Measurements from ENCODE around the gene USP17L29. TPM values are rescaled to one million over a fixed set of nuclear protein-coding genes. Genes with fewer than 3 reads are reported as not detected.
"Not testable (repeated sequence)": the region's sequence is repeated elsewhere in the genome, so short reads cannot be mapped to it uniquely, and the experiment has no call there.

The USP17L29 gene, protein sequence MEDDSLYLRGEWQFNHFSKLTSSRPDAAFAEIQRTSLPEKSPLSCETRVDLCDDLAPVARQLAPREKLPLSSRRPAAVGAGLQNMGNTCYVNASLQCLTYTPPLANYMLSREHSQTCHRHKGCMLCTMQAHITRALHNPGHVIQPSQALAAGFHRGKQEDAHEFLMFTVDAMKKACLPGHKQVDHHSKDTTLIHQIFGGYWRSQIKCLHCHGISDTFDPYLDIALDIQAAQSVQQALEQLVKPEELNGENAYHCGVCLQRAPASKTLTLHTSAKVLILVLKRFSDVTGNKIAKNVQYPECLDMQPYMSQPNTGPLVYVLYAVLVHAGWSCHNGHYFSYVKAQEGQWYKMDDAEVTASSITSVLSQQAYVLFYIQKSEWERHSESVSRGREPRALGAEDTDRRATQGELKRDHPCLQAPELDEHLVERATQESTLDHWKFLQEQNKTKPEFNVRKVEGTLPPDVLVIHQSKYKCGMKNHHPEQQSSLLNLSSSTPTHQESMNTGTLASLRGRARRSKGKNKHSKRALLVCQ
- not detected in 2 replicates for polyA plus RNA-seq (2011; rRNA removed)
- polyA minus RNA-seq (2011; rRNA and poly(A)+ RNA removed): not detected in 2 replicates

DNA sequence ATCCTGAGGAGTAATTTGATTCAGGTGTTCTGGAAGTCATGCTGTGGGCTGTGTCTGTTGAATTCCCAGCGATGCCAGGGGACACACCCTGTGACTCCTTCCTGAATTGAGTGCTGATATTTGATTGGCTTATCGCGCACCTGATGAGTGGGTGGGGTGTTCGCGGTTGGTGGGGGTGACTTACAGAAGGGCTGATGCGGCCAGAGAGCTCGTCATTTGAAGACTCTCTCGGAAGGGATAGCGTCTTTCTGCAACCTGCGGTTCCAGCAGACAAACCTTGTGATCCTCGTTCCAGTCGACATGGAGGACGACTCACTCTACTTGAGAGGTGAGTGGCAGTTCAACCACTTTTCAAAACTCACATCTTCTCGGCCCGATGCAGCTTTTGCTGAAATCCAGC is at the start of gene USP17L29:
Gene USP17L29, plus strand, starts transcription at position 301 of the 400 bp plus-strand sequence. Its CDS starts 0 bp downstream, at position 301.
- DNase-seq (ENCODE audit: low read depth); CTCF ChIA-PET; H3K4me3 ChIP-seq (ENCODE audit: low read depth, low read length); H3K27me3 ChIP-seq (ENCODE audit: control insufficient read depth, insufficient read depth, low read length); H3K36me3 ChIP-seq (ENCODE audit: control insufficient read depth, insufficient read depth, low read length); POLR2A ChIA-PET: not testable (repeated sequence)

DNA sequence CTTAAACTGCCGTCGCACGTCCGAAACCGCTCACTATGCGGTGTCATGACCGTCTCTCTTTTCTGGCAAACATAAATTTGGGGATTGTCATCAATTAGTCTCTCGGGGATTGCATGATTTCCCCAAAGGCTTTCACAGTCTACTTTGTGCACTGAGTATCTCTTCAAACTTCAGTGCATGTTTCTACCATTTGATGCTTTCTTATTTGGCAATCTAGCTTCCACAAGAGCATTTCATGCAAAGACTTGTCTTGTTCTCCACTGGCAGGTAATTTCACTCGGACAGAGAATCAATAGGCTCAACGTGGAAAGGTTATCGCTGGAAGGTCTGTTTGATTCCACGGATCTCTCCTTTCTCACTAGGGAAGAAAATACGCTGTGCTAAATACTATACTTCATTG is 29.2 kb upstream of the USP17L29 start:
- H3K36me3 ChIP-seq (ENCODE audit: control insufficient read depth, insufficient read depth, low read length); CTCF ChIA-PET; POLR2A ChIA-PET; H3K4me3 ChIP-seq (ENCODE audit: low read depth, low read length); DNase-seq (ENCODE audit: low read depth); H3K27me3 ChIP-seq (ENCODE audit: control insufficient read depth, insufficient read depth, low read length): not testable (repeated sequence)

DNA sequence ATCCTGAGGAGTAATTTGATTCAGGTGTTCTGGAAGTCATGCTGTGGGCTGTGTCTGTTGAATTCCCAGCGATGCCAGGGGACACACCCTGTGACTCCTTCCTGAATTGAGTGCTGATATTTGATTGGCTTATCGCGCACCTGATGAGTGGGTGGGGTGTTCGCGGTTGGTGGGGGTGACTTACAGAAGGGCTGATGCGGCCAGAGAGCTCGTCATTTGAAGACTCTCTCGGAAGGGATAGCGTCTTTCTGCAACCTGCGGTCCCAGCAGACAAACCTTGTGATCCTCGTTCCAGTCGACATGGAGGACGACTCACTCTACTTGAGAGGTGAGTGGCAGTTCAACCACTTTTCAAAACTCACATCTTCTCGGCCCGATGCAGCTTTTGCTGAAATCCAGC is 28.6 kb upstream of the USP17L29 start, which contains the start of gene USP17L24:
Gene USP17L24, plus strand, starts transcription at position 301 of the 400 bp plus-strand sequence. Its CDS starts 0 bp downstream, at position 301.
- H3K27me3 ChIP-seq (ENCODE audit: control insufficient read depth, insufficient read depth, low read length); H3K36me3 ChIP-seq (ENCODE audit: control insufficient read depth, insufficient read depth, low read length); DNase-seq (ENCODE audit: low read depth); CTCF ChIA-PET; POLR2A ChIA-PET; H3K4me3 ChIP-seq (ENCODE audit: low read depth, low read length): not testable (repeated sequence)

DNA sequence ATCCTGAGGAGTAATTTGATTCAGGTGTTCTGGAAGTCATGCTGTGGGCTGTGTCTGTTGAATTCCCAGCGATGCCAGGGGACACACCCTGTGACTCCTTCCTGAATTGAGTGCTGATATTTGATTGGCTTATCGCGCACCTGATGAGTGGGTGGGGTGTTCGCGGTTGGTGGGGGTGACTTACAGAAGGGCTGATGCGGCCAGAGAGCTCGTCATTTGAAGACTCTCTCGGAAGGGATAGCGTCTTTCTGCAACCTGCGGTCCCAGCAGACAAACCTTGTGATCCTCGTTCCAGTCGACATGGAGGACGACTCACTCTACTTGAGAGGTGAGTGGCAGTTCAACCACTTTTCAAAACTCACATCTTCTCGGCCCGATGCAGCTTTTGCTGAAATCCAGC is 23.8 kb upstream of the USP17L29 start, which contains the start of gene USP17L25:
Gene USP17L25, plus strand, starts transcription at position 301 of the 400 bp plus-strand sequence. Its CDS starts 0 bp downstream, at position 301.
- DNase-seq (ENCODE audit: low read depth); H3K27me3 ChIP-seq (ENCODE audit: control insufficient read depth, insufficient read depth, low read length); H3K4me3 ChIP-seq (ENCODE audit: low read depth, low read length); H3K36me3 ChIP-seq (ENCODE audit: control insufficient read depth, insufficient read depth, low read length); POLR2A ChIA-PET; CTCF ChIA-PET: not testable (repeated sequence)

DNA sequence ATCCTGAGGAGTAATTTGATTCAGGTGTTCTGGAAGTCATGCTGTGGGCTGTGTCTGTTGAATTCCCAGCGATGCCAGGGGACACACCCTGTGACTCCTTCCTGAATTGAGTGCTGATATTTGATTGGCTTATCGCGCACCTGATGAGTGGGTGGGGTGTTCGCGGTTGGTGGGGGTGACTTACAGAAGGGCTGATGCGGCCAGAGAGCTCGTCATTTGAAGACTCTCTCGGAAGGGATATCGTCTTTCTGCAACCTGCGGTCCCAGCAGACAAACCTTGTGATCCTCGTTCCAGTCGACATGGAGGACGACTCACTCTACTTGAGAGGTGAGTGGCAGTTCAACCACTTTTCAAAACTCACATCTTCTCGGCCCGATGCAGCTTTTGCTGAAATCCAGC is 19.1 kb upstream of the USP17L29 start, which contains the start of gene USP17L26:
Gene USP17L26, plus strand, starts transcription at position 301 of the 400 bp plus-strand sequence. Its CDS starts 0 bp downstream, at position 301.
- CTCF ChIA-PET, POLR2A ChIA-PET: not testable (repeated sequence)

DNA sequence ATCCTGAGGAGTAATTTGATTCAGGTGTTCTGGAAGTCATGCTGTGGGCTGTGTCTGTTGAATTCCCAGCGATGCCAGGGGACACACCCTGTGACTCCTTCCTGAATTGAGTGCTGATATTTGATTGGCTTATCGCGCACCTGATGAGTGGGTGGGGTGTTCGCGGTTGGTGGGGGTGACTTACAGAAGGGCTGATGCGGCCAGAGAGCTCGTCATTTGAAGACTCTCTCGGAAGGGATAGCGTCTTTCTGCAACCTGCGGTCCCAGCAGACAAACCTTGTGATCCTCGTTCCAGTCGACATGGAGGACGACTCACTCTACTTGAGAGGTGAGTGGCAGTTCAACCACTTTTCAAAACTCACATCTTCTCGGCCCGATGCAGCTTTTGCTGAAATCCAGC is 14.3 kb upstream of the USP17L29 start, which contains the start of gene USP17L5:
Gene USP17L5, plus strand, starts transcription at position 301 of the 400 bp plus-strand sequence. Its CDS starts 0 bp downstream, at position 301.
- CTCF ChIA-PET; DNase-seq (ENCODE audit: low read depth); H3K4me3 ChIP-seq (ENCODE audit: low read depth, low read length); POLR2A ChIA-PET; H3K27me3 ChIP-seq (ENCODE audit: control insufficient read depth, insufficient read depth, low read length); H3K36me3 ChIP-seq (ENCODE audit: control insufficient read depth, insufficient read depth, low read length): not testable (repeated sequence)

More for the DNA sequence above, 19.1 kb upstream of the USP17L29 start, which contains the start of gene USP17L26:
- not testable (repeated sequence) for H3K27me3 ChIP-seq (ENCODE audit: control insufficient read depth, insufficient read depth, low read length); DNase-seq (ENCODE audit: low read depth); H3K4me3 ChIP-seq (ENCODE audit: low read depth, low read length); H3K36me3 ChIP-seq (ENCODE audit: control insufficient read depth, insufficient read depth, low read length)

DNA sequence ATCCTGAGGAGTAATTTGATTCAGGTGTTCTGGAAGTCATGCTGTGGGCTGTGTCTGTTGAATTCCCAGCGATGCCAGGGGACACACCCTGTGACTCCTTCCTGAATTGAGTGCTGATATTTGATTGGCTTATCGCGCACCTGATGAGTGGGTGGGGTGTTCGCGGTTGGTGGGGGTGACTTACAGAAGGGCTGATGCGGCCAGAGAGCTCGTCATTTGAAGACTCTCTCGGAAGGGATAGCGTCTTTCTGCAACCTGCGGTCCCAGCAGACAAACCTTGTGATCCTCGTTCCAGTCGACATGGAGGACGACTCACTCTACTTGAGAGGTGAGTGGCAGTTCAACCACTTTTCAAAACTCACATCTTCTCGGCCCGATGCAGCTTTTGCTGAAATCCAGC is 9.6 kb upstream of the USP17L29 start, which contains the start of gene USP17L27:
Gene USP17L27, plus strand, starts transcription at position 301 of the 400 bp plus-strand sequence. Its CDS starts 0 bp downstream, at position 301.
- H3K27me3 ChIP-seq (ENCODE audit: control insufficient read depth, insufficient read depth, low read length); H3K36me3 ChIP-seq (ENCODE audit: control insufficient read depth, insufficient read depth, low read length); H3K4me3 ChIP-seq (ENCODE audit: low read depth, low read length); CTCF ChIA-PET; POLR2A ChIA-PET; DNase-seq (ENCODE audit: low read depth): not testable (repeated sequence)

DNA sequence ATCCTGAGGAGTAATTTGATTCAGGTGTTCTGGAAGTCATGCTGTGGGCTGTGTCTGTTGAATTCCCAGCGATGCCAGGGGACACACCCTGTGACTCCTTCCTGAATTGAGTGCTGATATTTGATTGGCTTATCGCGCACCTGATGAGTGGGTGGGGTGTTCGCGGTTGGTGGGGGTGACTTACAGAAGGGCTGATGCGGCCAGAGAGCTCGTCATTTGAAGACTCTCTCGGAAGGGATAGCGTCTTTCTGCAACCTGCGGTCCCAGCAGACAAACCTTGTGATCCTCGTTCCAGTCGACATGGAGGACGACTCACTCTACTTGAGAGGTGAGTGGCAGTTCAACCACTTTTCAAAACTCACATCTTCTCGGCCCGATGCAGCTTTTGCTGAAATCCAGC is 4.8 kb upstream of the USP17L29 start, which contains the start of gene USP17L28:
Gene USP17L28, plus strand, starts transcription at position 301 of the 400 bp plus-strand sequence. Its CDS starts 0 bp downstream, at position 301.
- H3K36me3 ChIP-seq (ENCODE audit: control insufficient read depth, insufficient read depth, low read length); POLR2A ChIA-PET; H3K4me3 ChIP-seq (ENCODE audit: low read depth, low read length); CTCF ChIA-PET; DNase-seq (ENCODE audit: low read depth); H3K27me3 ChIP-seq (ENCODE audit: control insufficient read depth, insufficient read depth, low read length): not testable (repeated sequence)

DNA sequence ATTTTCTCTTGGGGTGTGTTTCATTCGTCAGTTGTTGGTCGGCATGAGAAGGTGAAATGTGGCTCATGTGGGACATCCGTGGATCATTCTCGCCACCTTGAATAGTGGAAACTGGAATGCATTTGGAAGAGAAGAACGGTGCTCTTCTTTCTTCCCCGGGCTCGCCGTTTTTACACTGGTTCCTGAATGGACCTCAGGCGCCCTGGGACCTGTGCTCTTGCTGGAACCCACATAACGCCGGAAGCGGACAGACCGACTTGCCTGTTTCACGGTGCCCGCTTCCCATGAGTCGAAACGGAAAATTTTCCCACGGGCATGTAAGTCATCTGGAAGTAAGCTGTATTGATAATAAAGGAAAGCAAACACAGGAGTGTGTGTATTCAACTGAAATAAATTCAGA is 2.6 kb upstream of the USP17L29 start:
- H3K27me3 ChIP-seq (ENCODE audit: control insufficient read depth, insufficient read depth, low read length); CTCF ChIA-PET; POLR2A ChIA-PET; H3K36me3 ChIP-seq (ENCODE audit: control insufficient read depth, insufficient read depth, low read length); H3K4me3 ChIP-seq (ENCODE audit: low read depth, low read length); DNase-seq (ENCODE audit: low read depth): not testable (repeated sequence)

DNA sequence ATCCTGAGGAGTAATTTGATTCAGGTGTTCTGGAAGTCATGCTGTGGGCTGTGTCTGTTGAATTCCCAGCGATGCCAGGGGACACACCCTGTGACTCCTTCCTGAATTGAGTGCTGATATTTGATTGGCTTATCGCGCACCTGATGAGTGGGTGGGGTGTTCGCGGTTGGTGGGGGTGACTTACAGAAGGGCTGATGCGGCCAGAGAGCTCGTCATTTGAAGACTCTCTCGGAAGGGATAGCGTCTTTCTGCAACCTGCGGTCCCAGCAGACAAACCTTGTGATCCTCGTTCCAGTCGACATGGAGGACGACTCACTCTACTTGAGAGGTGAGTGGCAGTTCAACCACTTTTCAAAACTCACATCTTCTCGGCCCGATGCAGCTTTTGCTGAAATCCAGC is 9.4 kb downstream of the USP17L29 start, which contains the start of gene USP17L30:
Gene USP17L30, plus strand, starts transcription at position 301 of the 400 bp plus-strand sequence. Its CDS starts 0 bp downstream, at position 301.
- H3K36me3 ChIP-seq (ENCODE audit: control insufficient read depth, insufficient read depth, low read length); DNase-seq (ENCODE audit: low read depth); CTCF ChIA-PET; H3K27me3 ChIP-seq (ENCODE audit: control insufficient read depth, insufficient read depth, low read length); H3K4me3 ChIP-seq (ENCODE audit: low read depth, low read length); POLR2A ChIA-PET: not testable (repeated sequence)

DNA sequence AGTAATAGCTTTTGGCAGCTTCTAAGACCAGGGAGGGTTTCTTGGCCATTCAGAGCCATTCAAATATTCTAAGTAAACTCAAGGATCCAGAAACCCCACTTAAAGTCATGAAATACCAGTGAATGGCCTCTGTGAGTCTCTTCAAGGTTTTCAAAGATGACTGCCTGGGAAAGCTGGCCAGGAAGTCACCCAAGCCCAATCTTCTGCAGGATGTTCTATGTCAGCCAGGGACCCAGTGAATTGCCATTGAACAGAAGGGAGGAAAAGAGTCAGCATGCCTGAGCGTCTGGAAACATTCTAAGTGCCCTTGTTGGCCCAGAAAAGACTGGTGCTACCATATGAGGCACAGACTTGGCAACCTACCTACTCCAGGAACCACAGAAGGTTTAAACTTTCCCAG is 26.4 kb downstream of the USP17L29 start:
- DNase-seq (ENCODE audit: low read depth); POLR2A ChIA-PET; H3K4me3 ChIP-seq (ENCODE audit: low read depth, low read length); H3K27me3 ChIP-seq (ENCODE audit: control insufficient read depth, insufficient read depth, low read length); H3K36me3 ChIP-seq (ENCODE audit: control insufficient read depth, insufficient read depth, low read length): not testable (repeated sequence)
- CTCF ChIA-PET: interaction anchor here (1.3 kb wide), 1 partner anchor 379 kb away, joined by 3 read pairs; no protein-coding TSS in a partner anchor
